Measurements from ENCODE around the gene COX5B. TPM values are rescaled to one million over a fixed set of nuclear protein-coding genes. Genes with fewer than 3 reads are reported as not detected.
"Not testable (repeated sequence)": the region's sequence is repeated elsewhere in the genome, so short reads cannot be mapped to it uniquely, and the experiment has no call there.

Gene COX5B
- total RNA-seq, 6 experiments from 2014 or later = 153 to 318 (median 197) TPM

DNA sequence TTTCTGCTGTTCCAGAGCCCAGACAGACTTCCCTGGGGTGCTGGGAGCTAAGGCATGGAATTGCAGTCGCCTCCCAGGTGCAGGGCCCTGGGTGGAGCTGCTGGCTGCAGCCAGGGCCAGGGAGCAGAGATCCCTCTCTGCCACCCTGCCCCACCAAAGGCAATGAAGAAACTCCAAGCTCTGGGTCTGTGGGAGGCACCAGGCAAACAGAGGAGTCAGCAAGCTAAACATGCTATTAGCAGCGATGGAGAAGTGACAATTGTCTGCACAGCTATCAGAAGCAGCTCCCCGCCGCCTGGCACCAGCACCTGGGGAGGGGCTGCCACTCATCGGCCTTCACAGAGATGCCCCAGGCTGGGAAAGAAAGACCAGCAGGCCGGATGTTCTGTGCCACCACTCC is 28.0 kb upstream of the COX5B start:
- no peak for DNase-seq
- Histone ChIP-seq H3K27me3 (no peaks in the 10 kb centered on the region), H3K4me3 (no peak overlapping the region), H3K27ac (no peak overlapping the region), H3K36me3 (no peaks in the 10 kb centered on the region), H3K9me3 (no peaks in the 10 kb centered on the region), H3K4me1 (no peaks in the 10 kb centered on the region)
- no peak for ATAC-seq
- no peak for TF ChIP-seq POLR2A (IDR thresholded peaks at IDR 0.05)
- TF ChIP-seq, protein P1, sequence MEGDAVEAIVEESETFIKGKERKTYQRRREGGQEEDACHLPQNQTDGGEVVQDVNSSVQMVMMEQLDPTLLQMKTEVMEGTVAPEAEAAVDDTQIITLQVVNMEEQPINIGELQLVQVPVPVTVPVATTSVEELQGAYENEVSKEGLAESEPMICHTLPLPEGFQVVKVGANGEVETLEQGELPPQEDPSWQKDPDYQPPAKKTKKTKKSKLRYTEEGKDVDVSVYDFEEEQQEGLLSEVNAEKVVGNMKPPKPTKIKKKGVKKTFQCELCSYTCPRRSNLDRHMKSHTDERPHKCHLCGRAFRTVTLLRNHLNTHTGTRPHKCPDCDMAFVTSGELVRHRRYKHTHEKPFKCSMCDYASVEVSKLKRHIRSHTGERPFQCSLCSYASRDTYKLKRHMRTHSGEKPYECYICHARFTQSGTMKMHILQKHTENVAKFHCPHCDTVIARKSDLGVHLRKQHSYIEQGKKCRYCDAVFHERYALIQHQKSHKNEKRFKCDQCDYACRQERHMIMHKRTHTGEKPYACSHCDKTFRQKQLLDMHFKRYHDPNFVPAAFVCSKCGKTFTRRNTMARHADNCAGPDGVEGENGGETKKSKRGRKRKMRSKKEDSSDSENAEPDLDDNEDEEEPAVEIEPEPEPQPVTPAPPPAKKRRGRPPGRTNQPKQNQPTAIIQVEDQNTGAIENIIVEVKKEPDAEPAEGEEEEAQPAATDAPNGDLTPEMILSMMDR (IDR thresholded peaks at IDR 0.05) = no peak
- 80% methylated on average over 1 of the region's 6 CpGs for WGBS (ENCODE audit: insufficient coverage, low coverage, low lambda C conversion rate, missing lambda C conversion rate)
- intact Hi-C loops (cut with DNase I) = no loop called here

DNA sequence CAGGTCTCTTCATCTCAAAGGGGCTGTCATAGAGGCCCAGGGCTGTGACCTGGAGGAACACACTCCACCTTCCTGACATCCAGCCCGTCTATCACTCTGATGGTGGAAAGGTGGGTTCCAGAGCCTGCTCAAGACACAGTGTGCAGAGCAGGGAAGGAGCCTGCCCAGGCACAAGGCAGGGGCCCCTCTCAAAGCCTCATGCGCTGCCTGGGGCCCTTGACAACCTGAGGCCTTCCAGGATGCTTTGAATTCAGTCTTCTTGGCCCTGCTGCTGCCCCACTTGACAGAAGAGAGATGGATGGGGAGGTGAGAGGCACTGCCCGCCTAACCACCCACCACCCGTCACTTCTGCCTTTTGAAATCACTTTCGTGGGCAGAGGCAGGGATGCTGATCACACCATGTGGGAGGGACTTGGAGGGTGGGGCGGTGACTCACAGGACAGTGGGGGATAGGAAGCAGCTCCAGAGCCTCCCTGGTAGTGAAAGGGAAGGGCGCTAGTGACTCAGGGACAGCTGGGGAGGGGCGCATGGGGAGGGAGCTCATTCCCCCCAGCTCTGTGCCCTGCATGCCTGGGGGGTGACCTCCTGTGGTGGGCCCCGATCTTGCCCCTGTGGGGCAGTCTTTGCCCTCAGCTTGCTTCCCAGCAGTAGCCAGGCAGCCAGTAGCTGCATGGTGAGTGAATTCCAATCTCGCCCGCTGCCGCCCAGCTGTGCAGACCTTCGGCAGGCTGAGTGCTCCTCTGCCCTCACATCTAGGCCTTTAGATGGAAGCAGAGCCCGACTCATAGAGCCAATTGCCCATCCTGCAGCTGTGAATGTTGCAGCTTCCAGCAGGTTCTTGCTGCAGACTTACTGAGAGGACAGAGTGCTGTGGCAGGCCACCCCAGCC is 26.7 kb upstream of the COX5B start:
- H3K27me3 ChIP-seq; H3K4me1 ChIP-seq; DNase-seq; intact Hi-C loops (cut with DNase I); H3K9me3 ChIP-seq; H3K36me3 ChIP-seq; H3K4me3 ChIP-seq; H3K27ac ChIP-seq: not testable (repeated sequence)
- 50% methylated on average over 3 of the region's 14 CpGs for WGBS (ENCODE audit: insufficient coverage, low coverage, low lambda C conversion rate, missing lambda C conversion rate)
- peak in 2 of 4 donors; percentile 34 to 67 for ATAC-seq

DNA sequence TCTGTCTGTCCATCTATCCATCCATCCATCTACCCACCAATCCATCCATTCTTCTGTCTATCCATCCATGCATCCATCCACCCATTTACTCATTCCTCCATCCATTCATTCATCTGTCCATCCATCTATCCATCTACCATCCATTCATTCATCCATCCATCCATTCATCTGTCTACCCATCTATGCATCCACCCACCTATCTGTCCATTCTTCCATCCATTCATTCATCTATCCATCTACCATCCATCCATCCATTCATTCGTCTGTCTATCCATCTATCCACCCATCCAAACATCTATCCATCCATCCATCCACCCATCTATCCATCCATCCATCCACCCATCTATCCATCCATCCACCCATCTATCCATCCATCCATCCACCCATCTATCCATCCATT is 25.4 kb upstream of the COX5B start:
- intact Hi-C loops (cut with DNase I); H3K4me3 ChIP-seq; ATAC-seq; H3K27ac ChIP-seq; H3K27me3 ChIP-seq; H3K4me1 ChIP-seq; DNase-seq; H3K36me3 ChIP-seq; H3K9me3 ChIP-seq: not testable (repeated sequence)
- 38% methylated on average over 1 of the region's 1 CpG for WGBS (ENCODE audit: insufficient coverage, low coverage, low lambda C conversion rate, missing lambda C conversion rate)

DNA sequence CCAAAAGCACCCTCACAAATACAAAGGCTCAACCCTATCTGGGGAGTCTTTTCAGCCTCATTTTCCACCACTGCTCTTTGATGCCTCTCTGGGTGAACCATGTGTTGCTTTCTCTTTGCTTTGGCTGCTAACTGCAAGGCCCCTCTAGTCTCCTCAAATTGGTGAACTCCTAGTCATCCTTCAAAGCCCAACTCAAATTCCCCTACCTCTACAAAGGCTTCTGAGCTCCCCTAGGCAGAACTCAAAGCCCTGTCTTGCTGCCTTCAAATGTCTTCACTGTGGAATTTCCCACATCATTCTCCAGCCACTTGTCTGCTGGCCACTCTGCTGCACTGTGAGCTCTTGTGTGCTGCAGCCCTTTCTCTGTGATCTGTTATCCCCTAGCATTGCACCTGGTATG is 22.9 kb upstream of the COX5B start:
- H3K4me1 ChIP-seq; H3K27me3 ChIP-seq; H3K4me3 ChIP-seq; H3K36me3 ChIP-seq; intact Hi-C loops (cut with DNase I); H3K9me3 ChIP-seq; DNase-seq; H3K27ac ChIP-seq; ATAC-seq: not testable (repeated sequence)

DNA sequence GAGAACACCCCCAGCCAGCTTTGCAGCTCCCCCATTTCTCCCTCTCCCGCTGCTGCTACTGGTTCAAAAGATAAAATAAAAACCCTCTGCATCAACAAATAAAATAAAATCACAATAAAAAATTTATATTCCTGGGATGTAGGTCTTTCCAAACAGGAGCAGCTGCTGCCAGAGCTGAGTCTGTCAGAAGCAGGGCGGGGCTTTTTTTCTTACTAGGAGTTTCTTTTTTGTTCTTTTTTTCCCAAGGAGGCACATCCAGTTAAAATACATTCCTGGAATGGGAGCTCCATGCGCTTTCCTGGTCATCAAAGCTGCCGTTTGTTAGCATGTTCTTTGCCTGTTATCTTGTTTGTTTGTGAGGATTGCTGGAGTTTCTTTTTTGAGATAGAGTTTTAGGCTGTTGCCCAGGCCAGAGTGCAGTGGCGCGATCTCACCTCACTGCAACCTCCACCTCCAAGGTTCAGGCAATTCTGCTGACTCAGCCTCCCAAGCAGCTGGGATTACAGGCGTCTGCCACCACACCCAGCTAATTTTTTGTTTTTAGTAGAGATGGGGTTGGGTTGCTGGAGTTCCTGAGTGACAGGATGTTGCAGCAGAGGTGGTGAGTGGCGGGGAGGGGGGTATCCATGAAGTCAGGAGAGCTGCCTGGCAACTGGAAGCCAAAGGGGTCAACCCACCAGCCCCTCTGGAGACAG is 20.4 kb upstream of the COX5B start:
- H3K36me3 ChIP-seq; ATAC-seq; H3K4me1 ChIP-seq; H3K27ac ChIP-seq; intact Hi-C loops (cut with DNase I); DNase-seq; H3K4me3 ChIP-seq; H3K9me3 ChIP-seq; H3K27me3 ChIP-seq: not testable (repeated sequence)
- WGBS (ENCODE audit: insufficient coverage, low coverage, low lambda C conversion rate, missing lambda C conversion rate) = no CpG with 5 or more reads among the region's 8 CpGs

DNA sequence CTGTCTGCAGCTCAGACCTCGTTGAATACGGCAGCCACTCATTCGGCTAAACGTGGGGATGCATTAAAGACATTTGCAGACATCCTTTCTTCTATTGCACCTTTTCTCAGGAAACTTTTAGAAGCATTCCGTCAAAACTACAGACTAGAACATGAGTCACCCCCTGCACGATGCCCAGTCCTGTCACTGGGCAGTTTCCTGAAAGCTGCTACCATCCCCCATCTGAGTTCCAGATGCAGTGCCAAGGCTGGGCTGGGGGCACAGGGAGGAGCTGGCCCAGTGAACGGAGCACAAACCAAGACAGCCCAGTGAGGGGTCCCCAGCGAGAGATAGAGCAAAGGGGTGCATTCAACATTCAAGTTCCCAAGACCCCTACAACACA is 19.8 kb upstream of the COX5B start:
- H3K36me3 ChIP-seq; H3K9me3 ChIP-seq; H3K27ac ChIP-seq; intact Hi-C loops (cut with DNase I); DNase-seq; H3K4me1 ChIP-seq; H3K4me3 ChIP-seq; ATAC-seq; H3K27me3 ChIP-seq: not testable (repeated sequence)
- WGBS (ENCODE audit: insufficient coverage, low coverage, low lambda C conversion rate, missing lambda C conversion rate) = no CpG with 5 or more reads among the region's 8 CpGs

DNA sequence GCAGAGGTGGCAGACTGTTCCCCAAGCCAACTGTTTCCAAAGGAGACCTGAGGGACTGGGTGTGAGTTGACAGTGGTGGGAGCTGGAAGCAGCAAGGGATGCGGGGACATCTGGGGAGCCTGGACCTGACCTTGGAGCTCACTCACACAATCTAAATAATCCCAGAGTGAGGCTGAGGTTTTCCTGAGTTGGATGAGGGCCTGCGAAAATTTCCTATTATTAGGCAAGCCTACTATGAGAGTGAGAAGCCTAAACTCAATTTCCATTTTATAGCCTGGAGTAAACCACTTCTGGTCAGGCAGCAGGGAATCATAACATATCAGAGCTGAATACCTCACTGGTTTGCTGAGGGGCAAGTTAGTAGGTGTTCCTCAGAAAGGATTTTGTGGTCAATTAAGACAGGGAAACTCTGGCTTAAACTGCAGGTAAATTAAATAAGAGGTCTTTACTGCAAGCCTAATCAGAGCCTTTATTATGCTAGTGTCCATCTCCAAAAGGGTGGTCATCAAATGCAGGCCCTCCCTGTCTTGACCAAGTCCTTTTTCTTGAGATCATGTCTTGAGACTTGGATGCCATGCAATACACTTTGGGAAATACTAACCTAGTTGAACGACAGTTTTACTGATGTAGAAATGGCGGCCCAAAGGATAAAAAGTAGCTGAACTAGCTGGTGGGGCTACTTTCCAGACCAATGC is 1.7 kb upstream of the COX5B start:
- H3K9me3 ChIP-seq = no peaks in the 10 kb centered on the region
- H3K4me1 ChIP-seq = peaks cover 0 to 7% (median 0%) of the 10 kb centered on the region in 4 donors
- no peak overlapping the region for H3K4me3 ChIP-seq
- ATAC-seq = no peak
- no peak overlapping the region for H3K27ac ChIP-seq
- DNase-seq = no peak
- H3K27me3 ChIP-seq = no peaks in the 10 kb centered on the region
- intact Hi-C loops (cut with DNase I) = no loop called here
- no peak for TF ChIP-seq POLR2A (IDR thresholded peaks at IDR 0.05)
- TF ChIP-seq, protein P1 (IDR thresholded peaks at IDR 0.05) = no peak
- peaks cover 0 to 21% (median 13%) of the 10 kb centered on the region in 4 donors for H3K36me3 ChIP-seq
- WGBS (ENCODE audit: insufficient coverage, low coverage, low lambda C conversion rate, missing lambda C conversion rate) = 98% methylated on average over 4 of the region's 4 CpGs

Data from right lobe of liver (tissue), 6 donors.